Peyer's patch (tissue), 4 donors: ENCODE data around the gene GNG3.

Experiments used
- POLR2A ChIP-seq, 2 donors: fragments of 450-650 bp; IDR thresholded peaks; one replicate each; pipeline ENCODE4 v1.5.1; 2017; ENCODE audit warnings: antibody characterized with exemption in 2 of 2, mild to moderate bottlenecking in 2 of 2, moderate library complexity in 2 of 2
- TF ChIP-seq, protein P1 (sequence below), 6 experiments: fragments of 450-650 bp in 4 of 6; fragments of 200-600 bp in 2 of 6; sonication (generic) in 1 of 6; IDR thresholded peaks; one replicate each; pipeline ENCODE4 v1.5.1; 2017 to 2019; ENCODE audit warnings: antibody characterized with exemption in 6 of 6, mild to moderate bottlenecking in 3 of 6, moderate library complexity in 1 of 6

DNA sequence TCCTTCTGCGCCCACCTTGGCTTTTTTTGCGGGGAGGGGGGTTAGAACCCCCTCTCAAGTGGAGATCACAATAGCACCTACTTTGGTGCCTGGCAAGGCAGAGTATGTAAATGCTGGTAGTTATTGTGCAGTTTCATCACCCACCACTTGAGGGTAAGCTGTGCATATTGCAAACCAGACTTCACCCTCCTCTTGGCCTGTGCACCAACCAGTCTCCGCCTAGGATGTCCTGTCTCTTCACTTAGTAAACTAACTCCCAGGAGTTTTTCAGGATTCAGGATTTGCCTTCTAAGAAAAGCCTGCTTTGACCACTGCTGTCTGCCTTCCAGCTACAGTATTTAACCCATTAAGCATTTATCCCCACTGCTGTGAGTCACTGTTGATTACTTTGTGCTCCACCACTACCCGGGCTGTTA lies 26.6 kb upstream of the GNG3 start:
- TF ChIP-seq, protein P1, sequence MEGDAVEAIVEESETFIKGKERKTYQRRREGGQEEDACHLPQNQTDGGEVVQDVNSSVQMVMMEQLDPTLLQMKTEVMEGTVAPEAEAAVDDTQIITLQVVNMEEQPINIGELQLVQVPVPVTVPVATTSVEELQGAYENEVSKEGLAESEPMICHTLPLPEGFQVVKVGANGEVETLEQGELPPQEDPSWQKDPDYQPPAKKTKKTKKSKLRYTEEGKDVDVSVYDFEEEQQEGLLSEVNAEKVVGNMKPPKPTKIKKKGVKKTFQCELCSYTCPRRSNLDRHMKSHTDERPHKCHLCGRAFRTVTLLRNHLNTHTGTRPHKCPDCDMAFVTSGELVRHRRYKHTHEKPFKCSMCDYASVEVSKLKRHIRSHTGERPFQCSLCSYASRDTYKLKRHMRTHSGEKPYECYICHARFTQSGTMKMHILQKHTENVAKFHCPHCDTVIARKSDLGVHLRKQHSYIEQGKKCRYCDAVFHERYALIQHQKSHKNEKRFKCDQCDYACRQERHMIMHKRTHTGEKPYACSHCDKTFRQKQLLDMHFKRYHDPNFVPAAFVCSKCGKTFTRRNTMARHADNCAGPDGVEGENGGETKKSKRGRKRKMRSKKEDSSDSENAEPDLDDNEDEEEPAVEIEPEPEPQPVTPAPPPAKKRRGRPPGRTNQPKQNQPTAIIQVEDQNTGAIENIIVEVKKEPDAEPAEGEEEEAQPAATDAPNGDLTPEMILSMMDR (IDR thresholded peaks at IDR 0.05): peak; percentile 24 to 72 (median 55)
- TF ChIP-seq POLR2A (IDR thresholded peaks at IDR 0.05): peak in 1 of 2 donors; percentile 19
